ENCODE measurements around the gene GSPT1.
"Not testable (repeated sequence)": the region's sequence is repeated elsewhere in the genome, so short reads cannot be mapped to it uniquely, and the experiment has no call there.

GSPT1 gene

GRCh38 chr16:11915644-11916523, at the start of gene GSPT1:
Gene GSPT1 (minus strand): TSS chr16:11915956. CDS start chr16:11915720, 236 bp downstream.
- DNase-seq, result peak; percentile 48

- no peak for DNase-seq
These were observed 49.2 kb upstream of the GSPT1 start, which contains the start of gene TNFRSF17 for GRCh38 chr16:11964761-11965551. Gene TNFRSF17 (plus strand): TSS chr16:11965210. CDS start chr16:11965325, 115 bp downstream.

DNA sequence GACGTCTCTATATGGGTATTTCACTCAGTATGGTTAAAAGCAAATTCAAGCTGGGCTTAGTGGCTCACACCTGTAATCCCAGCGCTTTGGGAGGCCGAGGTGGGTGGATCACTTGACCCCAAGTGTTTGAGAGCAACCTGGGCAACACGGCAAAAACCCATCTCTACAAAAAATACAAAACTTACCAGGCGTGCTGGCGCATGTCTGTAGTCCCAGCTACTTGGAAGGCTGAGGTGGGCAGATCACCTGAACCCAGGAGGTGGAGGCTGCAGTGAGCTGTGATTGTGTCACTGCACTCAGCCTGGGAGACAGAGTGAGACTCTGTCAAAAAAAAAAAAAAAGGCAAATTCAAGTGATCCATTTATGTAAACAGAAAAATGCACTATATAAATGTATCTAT, 48.0 kb upstream of the GSPT1 start:
- DNase-seq, result no peak

GRCh38 chr16:11962978-11963377, 47.2 kb upstream of the GSPT1 start:
- DNase-seq, result not testable (repeated sequence)

- not testable (repeated sequence) for DNase-seq
These were observed 46.7 kb upstream of the GSPT1 start for GRCh38 chr16:11962457-11962856.

DNA sequence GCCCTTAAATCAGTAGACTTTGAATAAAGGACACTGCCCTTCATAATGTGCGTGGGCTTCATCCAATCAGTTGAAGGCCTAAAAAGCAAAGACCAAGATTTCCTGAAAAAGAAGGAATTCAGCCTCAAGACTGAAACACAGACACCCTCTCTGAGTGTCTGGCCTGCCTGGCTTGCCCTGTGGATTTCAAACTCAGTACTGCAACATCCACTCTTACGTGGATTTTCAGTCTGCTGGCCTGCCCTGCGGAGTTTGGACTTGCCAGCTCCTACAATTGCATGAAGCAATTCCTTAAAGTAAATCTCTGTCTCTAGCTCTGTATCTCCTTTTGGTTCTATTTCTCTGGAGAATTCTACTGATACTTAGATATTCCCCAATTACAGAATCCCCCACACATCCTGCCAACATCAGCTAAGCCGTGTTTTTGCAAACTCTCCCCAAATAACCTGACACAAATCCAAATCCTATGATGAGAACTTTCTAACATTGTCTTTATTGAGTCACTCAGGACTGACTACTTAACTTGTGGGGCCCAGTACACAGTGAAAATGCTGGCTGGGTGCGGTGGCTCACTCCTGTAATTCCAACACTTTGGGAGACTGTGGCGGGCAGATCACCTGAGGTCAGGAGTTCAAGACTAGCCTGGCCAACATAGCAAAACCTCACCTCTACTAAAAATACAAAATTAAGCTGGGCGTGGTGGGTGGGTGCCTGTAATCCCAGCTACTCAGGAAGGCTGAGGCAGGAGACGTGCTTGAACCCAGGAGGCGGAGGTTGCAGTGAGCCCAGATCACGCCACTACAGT, 42.0 kb upstream of the GSPT1 start:
- DNase-seq, result no peak

GRCh38 chr16:11956558-11956957, 40.8 kb upstream of the GSPT1 start:
- no peak for DNase-seq

DNA sequence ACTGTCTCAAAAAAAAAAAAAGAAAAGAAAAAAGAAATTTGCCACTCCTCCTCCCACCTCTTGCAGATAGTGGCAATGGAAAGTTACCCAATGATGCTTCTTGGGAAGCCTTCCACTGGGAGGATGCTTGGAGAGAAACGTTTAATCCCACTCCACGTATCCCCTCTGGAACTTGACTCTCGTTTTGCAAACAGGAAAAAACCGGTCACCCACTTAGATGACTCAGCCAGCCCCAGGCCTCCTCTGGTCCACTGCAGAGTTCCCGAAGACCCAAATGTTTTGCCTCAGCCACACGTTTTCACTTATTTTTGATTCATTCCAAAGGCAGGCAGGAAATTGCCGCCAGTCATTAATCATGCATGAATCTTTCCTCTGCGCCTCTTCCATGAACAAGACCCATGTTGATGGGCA, 40.0 kb upstream of the GSPT1 start:
- DNase-seq, result no peak

GRCh38 chr16:11953576-11953975, 37.8 kb upstream of the GSPT1 start:
- DNase-seq, result not testable (repeated sequence)

GRCh38 chr16:11950388-11950787, 34.6 kb upstream of the GSPT1 start:
- DNase-seq, result no peak

DNA sequence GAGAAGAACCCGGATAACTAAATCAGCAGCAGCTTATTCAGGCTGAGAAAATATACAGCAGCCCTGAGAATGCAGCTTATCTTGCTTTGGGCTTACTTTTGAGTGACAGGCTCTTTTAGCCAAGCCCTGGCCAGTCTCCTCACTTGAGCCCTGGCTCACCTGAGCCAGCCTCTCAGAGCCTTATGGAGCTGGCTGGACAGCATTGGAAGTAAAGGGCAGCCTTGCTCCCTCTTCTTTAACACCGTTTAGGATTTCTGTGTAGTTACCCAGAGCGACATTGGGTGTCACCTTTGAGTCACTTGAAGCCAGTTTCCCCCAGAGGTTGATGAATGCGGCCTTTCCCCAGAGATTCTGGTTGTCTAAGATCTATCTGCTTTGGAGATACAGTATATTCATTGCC, 33.8 kb upstream of the GSPT1 start:
- DNase-seq, result no peak

- DNase-seq, result no peak
These were observed 33.1 kb upstream of the GSPT1 start for GRCh38 chr16:11948819-11949218.

- no peak for DNase-seq
These were observed 30.7 kb upstream of the GSPT1 start for GRCh38 chr16:11946433-11946832.

- DNase-seq, result not testable (repeated sequence)
These were observed 26.2 kb upstream of the GSPT1 start, which contains the start of gene NPIPB2 for GRCh38 chr16:11941945-11942344. Gene NPIPB2 (minus strand): TSS chr16:11942045. CDS start chr16:11942045, 0 bp downstream.

DNA sequence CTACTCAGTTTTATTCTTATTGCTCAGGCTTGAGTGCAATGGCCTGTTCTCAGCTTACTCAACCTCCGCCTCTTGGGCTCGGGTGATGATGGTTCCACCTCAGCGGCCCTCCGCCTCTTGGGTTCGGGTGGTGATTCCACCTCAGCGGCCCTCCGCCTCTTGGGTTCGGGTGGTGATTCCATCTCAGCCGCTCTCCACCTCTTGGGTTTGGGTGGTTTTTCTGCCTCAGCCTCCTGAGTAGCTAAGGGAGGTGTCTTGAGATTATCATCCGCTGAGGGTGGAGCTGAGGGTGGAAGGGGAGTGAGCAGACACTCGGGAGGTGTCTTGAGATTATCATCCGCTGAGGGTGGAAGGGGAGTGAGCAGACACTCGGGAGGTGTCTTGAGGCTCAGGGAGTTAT, 11.6 kb upstream of the GSPT1 start:
- DNase-seq, result not testable (repeated sequence)

DNA sequence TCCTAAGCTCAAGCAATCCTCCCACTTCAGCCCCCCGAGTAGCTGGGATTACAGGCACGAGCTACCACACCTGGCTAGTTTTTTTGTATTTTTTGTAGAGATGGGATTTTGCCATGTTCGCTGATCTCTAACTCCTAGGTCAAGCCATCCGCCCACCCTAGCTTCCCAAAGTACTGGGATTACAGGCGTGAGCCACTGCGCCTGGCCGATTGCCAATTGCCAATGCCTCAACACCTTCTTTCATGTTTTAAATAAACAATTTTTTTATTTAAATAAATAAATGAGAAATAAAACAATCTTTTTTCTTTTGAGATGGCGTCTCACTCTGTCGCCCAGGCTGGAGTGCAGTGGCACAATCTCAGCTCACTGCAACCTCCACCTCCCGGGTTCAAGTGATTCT, 8.3 kb upstream of the GSPT1 start:
- DNase-seq, result not testable (repeated sequence)

DNA sequence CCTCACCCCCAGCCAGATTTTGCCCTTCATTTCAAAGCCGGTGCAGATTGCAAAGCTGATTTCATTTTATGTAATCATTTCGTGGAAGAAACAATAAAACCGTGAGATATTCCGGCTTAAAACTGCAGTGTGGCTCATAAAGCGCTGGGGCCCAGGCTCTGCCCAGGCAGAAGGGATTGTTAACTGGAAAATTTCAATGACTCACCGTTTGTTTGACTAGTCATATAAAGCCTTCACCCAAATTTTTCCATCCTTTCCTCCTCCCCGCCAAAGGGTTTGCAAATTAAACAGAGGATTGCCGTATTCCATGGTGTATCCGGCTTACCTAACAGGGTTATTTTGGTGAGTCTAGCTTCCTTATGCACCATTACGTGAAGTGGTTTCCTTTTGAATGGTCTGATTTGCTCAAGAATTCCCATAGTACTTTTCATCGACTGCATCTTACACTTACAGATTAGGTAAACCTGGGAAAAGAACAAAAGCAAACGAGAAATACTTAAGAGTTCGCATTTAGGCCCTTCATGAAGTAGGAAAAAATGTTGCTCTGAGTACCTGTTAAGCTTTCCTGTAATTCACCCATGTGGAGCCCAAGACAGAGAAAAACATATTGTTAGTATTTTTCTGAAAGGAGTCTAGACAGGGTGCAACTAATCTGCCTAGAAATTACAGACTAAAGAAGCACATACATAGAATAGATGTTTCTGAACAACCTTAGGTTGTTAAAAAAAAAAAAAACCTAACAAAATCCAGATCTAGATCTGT, 949 bp upstream of the GSPT1 start:
- DNase-seq, result no peak

DNA sequence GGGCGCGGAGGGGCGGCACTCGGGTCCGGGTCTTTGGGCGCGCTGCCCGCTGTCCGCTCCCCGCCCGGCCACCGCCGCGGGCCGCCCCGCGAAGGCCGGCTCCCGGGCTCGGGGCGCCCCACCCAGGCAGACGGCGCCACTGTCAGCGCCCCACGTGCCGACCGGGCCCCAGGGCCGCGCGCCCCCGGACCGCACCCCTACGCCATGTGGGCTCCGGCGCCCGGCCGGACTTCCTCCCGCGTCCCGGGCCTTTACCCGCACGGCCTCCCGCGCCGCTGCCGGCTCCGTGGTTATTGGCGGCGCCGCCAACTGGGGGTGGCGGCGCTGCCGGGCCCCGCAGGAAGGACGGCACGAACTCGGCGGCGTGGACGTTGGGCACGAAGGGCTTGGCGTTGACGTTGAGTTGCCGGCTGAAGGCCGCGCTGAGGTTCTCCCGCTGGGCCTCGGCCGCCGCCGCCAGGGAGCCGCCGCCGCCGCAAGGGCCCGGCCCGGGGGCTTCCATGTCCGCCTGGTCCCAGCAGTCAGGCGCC, 577 bp downstream of the GSPT1 start:
- DNase-seq, result no peak

DNA sequence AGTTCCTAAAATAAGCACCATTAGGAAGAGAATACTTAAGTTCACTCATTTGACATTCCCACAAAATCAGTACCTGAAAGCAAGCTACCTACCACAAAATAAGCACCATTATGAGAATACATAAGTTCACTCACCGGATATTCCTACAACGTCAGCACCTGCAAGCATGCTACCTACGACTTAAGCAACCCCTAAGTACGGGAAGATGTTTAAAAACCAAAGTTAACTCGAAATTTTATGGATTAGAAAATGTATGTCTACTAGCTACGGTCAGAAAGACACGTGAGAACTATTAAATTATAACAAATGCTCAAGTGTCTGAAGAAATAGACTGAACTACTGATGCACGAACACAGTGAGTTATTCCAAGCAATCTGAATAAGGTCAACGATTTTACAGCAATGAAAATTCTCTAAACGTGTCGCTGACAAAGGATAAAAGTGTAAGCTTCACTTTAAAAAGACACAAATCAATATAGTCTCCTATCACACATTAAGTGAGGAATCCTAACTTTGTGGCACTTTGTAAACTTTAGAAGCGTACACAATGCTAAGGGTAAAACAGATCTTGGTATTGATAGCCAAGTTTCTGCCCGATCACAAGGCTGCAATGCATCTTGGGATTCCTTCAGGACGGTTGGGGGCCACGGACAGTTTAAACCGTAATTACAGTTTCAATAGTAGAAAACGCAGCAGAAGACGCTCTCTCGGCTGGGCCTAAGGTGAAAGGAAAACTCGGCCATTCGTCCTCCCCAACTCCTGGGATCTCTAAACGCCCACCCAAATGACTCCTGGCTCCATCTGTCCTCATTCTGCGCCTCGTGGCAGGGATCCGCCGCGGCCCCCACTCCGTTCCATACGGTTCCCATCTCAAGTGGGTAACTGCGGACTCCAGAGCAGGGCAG, 1.3 kb downstream of the GSPT1 start:
- DNase-seq, result no peak

GRCh38 chr16:11913425-11914079, 2.2 kb downstream of the GSPT1 start:
- no peak for DNase-seq
